DMS 273 (cell line): ENCODE results near the gene GPR183.
"Not testable (repeated sequence)": the region's sequence is repeated elsewhere in the genome, so short reads cannot be mapped to it uniquely, and the experiment has no call there.

Source experiments
- DNase-seq: peaks from one replicate; lab custom pipeline; 2025; ENCODE audit not compliant: unreplicated experiment; lab: John Stamatoyannopoulos, UW

Gene GPR183

DNA sequence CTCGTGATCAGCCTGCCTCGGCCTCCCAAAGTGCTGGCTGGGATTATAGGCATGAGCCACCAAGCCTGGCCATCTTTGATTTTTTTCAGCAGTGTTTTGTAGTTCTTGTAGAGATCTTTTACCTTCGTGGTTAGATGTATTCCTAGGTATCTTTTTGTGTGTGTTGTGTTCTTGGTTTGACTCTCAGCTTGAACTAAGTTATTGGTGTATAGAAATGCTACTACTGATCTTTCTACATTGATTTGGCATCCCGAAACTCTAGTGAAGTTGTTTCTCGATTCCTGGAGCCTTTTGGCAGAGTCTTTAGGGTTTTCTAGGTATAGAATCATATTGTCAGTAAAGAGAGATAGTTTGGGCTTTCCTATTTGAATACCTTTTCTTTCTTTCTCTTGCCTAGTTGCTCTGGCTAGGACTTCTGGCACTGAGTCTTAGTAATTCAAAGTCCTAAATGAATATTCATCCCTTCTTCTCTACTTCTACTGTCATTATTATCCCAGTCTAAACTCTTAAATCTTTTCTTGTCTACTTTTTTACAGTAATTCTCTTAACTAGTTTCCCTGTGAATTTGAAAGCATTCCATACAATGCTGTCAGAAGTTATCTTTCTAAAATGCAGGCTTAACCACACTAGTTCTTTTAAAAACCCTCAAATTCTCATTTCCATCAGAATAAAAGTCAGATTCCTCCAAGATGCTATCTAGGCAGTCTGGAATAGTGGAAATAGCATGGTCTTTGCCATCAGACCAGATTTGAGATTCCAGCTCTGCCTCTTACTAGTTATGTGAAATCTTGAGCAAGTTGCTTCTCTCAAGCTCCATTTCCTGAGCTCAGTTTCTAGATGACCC is 56.0 kb downstream of the GPR183 start:
- DNase-seq = no peak

DNA sequence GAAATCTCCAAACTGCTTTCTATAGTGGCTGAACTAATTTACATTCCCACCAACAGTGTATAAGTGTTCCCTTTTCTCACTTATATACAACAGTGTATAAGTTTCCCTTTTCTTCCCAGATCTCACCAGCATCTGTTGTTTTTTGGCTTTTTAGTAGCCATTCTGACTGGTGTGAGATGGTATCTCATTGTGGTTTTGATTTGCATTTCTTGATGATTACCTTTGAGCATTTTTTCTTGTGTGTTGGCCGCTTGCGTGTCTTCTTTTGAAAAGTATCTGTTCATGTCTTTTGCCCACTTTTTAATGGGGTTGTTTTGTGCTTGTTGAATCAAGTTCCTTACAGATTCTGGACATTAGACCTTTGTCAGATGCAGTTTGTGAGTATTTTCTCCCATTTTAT is 57.6 kb downstream of the GPR183 start:
- DNase-seq = not testable (repeated sequence)

DNA sequence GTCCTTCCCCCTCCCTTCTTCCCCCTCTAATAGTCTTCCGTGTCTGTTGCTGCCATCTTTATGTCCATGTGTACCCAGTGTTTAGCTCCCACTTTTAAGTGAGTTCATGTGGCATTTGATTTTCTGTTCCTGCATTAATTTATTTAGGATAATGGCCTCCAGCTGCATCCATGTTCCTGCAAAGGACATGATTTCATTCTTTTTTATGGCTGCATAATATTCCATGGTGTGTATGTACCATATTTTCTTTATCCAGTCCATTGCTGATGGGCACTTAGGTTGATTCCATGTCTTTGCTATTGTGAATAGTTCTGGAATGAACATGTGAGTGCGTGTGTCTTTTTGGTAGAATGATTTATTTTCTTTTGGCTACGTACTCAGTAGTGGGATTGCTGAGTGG is 58.0 kb downstream of the GPR183 start:
- not testable (repeated sequence) for DNase-seq

DNA sequence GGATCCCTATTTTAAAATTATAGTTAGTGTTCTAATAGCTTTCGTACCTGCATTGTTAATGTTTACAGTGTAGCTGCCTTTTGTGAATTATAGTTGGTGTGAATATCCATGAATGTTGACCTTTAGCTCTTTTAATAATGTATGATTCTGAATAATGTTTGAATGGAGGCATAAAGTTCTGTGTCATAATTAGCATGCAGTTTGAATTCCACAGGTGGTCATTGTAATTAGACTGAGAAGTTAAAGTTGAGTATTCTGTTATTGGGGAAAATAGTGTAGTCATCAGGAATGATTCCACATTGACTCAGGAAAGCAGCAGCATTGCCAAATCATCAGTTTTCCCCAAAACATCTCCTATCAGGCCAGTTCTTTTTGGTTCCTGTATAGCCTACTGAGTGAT is 61.1 kb downstream of the GPR183 start:
- DNase-seq = no peak
